HG03457 (cell line): Measurements from ENCODE around the gene TSPEAR.

Experiments
- ATAC-seq: cut with Tn5 transposase; IDR thresholded peaks from one replicate; pipeline ENCODE4 v1.9.1; 2021; ENCODE audit warnings: moderate number of reproducible peaks; ENCODE audit not compliant: unreplicated experiment

Gene TSPEAR

GRCh38 chr21:44496564-44497550, 214.5 kb downstream of the TSPEAR start:
- no peak for ATAC-seq

- ATAC-seq: no peak
Measured at GRCh38 chr21:44495611-44496563, 215.5 kb downstream of the TSPEAR start.

- no peak for ATAC-seq
Measured at GRCh38 chr21:44494956-44495355, 216.4 kb downstream of the TSPEAR start.

- no peak for ATAC-seq
Measured at GRCh38 chr21:44494418-44494817, 217.0 kb downstream of the TSPEAR start.

- no peak for ATAC-seq
Measured at GRCh38 chr21:44492567-44493385, 218.6 kb downstream of the TSPEAR start.

- ATAC-seq: no peak
Measured at GRCh38 chr21:44490816-44491215, 220.6 kb downstream of the TSPEAR start.

- ATAC-seq: no peak
Measured at GRCh38 chr21:44490405-44490804, 221.0 kb downstream of the TSPEAR start.

GRCh38 chr21:44489962-44490361, 221.4 kb downstream of the TSPEAR start:
- ATAC-seq: no peak

GRCh38 chr21:44487831-44488230, 223.5 kb downstream of the TSPEAR start:
- no peak for ATAC-seq

GRCh38 chr21:44486302-44486701, 225.1 kb downstream of the TSPEAR start:
- ATAC-seq: no peak

- no peak for ATAC-seq
Measured at GRCh38 chr21:44485796-44486195, 225.6 kb downstream of the TSPEAR start.

GRCh38 chr21:44485254-44485793, 226.0 kb downstream of the TSPEAR start:
- no peak for ATAC-seq

- ATAC-seq: no peak
Measured at GRCh38 chr21:44484498-44485253, 226.7 kb downstream of the TSPEAR start.

GRCh38 chr21:44483288-44484237, 227.8 kb downstream of the TSPEAR start:
- no peak for ATAC-seq

GRCh38 chr21:44482581-44483287, 228.6 kb downstream of the TSPEAR start:
- no peak for ATAC-seq

- no peak for ATAC-seq
Measured at GRCh38 chr21:44480200-44481053, 230.9 kb downstream of the TSPEAR start.
